Panc1 (cell line): ENCODE data around the gene LRRC45. TPM values are rescaled to one million over a fixed set of nuclear protein-coding genes. Genes with fewer than 3 reads are reported as not detected.

Experiments
- ATAC-seq: fragments of 200-7000 bp; cut with Tn5 transposase; 2 replicates; pipeline ENCODE4 v1.9.1; 2020; ENCODE audit warnings: mild to moderate bottlenecking, moderate library complexity
- BruUV-seq: library from RNA; stranded (reverse); fragments of 400-500 nt; replicated peaks from 2 replicates; lab custom pipeline; 2021; lab: Mats Ljungman, UMichigan
- CTCF ChIA-PET: fragments of 300-600 bp; sonication (Branson Sonifier 250); formaldehyde crosslinking; loops from one replicate; lab custom pipeline; 2022; ENCODE audit warnings: antibody characterized with exemption; lab: Charles Lee
- POLR2A ChIA-PET: fragments of 300-600 bp; sonication (Branson Sonifier 250); formaldehyde crosslinking; loops from one replicate; lab custom pipeline; 2022; ENCODE audit warnings: antibody characterized with exemption; lab: Charles Lee
- DNase-seq: peaks from one replicate; pipeline ENCODE4 v3.0.0-alpha.2; 2010; ENCODE audit warnings: low read depth, low spot score
- H3K27ac ChIP-seq: 2 replicates; pipeline ENCODE4 v1.5.1; 2011; ENCODE audit warnings: mild to moderate bottlenecking, low read length, inconsistent platforms
- H3K27me3 ChIP-seq: fragments of 200-500 bp; sonication (Bioruptor generic); 2 replicates; pipeline ENCODE4 v1.6.0; 2014; ENCODE audit warnings: low read length, inconsistent platforms; ENCODE audit not compliant: control insufficient read depth, insufficient read depth
- H3K36me3 ChIP-seq: fragments of 200-500 bp; sonication (Bioruptor generic); 2 replicates; pipeline ENCODE4 v1.5.1; 2014; ENCODE audit warnings: inconsistent platforms, mild to moderate bottlenecking, low read length, moderate library complexity; ENCODE audit not compliant: control insufficient read depth, insufficient read depth
- H3K4me1 ChIP-seq: 2 replicates; pipeline ENCODE4 v1.5.1; 2011; ENCODE audit warnings: inconsistent platforms, mild to moderate bottlenecking, low read length, moderate library complexity; ENCODE audit not compliant: control insufficient read depth, insufficient read depth
- H3K4me3 ChIP-seq, 2 experiments: 2 replicates each; pipeline ENCODE4 v1.5.1; 2011 to 2012; ENCODE audit warnings: low read depth in 2 of 2, low read length in 2 of 2, mild to moderate bottlenecking in 2 of 2, inconsistent platforms in 1 of 2, moderate library complexity in 1 of 2
- H3K9me3 ChIP-seq: fragments of 200-500 bp; sonication (Bioruptor generic); 2 replicates; pipeline ENCODE4 v1.5.1; 2014; ENCODE audit warnings: low read depth, mild to moderate bottlenecking, inconsistent platforms, low read length, moderate library complexity; ENCODE audit not compliant: control insufficient read depth, insufficient read depth
- POLR2AphosphoS5 ChIP-seq: IDR thresholded peaks from 2 replicates; pipeline ENCODE4 v1.6.1; 2012; ENCODE audit warnings: mild to moderate bottlenecking, low read depth, low read length, moderate library complexity
- SIN3A ChIP-seq: IDR thresholded peaks from 2 replicates; pipeline ENCODE4 v1.6.1; 2012; ENCODE audit warnings: low read depth, mild to moderate bottlenecking, low read length, moderate library complexity, borderline replicate concordance; ENCODE audit not compliant: insufficient read depth
- TCF7L2 ChIP-seq: IDR thresholded peaks from 2 replicates; pipeline ENCODE4 v1.6.1; 2011; ENCODE audit warnings: mild to moderate bottlenecking, low read depth, low read length, inconsistent platforms
- in situ Hi-C: cut with HindIII; loops from 2 replicates; pipeline ENCODE4 v1.10.0; 2016; ENCODE audit warnings: low sequenced_read_pairs, low pct_unique_long_range_greater_than_20kb
- intact Hi-C: fragments of 100-400 bp; cut with micrococcal nuclease; formaldehyde crosslinking; loops from one replicate; pipeline ENCODE4 v1.10.0; 2022; ENCODE audit not compliant: unreplicated experiment
- total RNA-seq: library from RNA; stranded (reverse); gene quantifications from one replicate; pipeline ENCODE4 v1.2.1, GENCODE V29; 2021; ENCODE audit not compliant: unreplicated experiment
- TF ChIP-seq, protein P1 (sequence below): fragments of 450-650 bp; IDR thresholded peaks from 2 replicates; pipeline ENCODE4 v1.5.1; 2017; ENCODE audit warnings: mild to moderate bottlenecking
- TF ChIP-seq, protein P2 (sequence below), 2 experiments: IDR thresholded peaks; 2 replicates each; pipeline ENCODE4 v1.6.1; 2011 to 2012; ENCODE audit warnings: low read depth in 2 of 2, control low read depth in 1 of 2, low read length in 1 of 2, mild to moderate bottlenecking in 1 of 2, moderate library complexity in 1 of 2; ENCODE audit not compliant: insufficient read depth in 1 of 2

Gene LRRC45
- total RNA-seq, 1 experiment from 2014 or later: 29.9 TPM

GRCh38 chr17:82018989-82019689 is 4.0 kb upstream of the LRRC45 start:
- Histone ChIP-seq H3K4me1 (peaks cover 35% of the 10 kb centered on the region), H3K9me3 (no peaks in the 10 kb centered on the region), H3K36me3 (no peaks in the 10 kb centered on the region; the same call in 1 of the 2 replicates), H3K4me3 (no peak overlapping the region), H3K27ac (0 out of 2 replicates have a peak overlapping the region, but pooled peaks have one; percentile 23), H3K27me3 (no peaks in the 10 kb centered on the region)
- POLR2A ChIA-PET: interaction anchor here (0.5 to 0.7 kb wide), 3 partner anchors 17 to 149 kb away, joined by 3 to 4 read pairs (median 3); no protein-coding TSS in a partner anchor
- no peak for TF ChIP-seq TCF7L2
- TF ChIP-seq, protein P1, sequence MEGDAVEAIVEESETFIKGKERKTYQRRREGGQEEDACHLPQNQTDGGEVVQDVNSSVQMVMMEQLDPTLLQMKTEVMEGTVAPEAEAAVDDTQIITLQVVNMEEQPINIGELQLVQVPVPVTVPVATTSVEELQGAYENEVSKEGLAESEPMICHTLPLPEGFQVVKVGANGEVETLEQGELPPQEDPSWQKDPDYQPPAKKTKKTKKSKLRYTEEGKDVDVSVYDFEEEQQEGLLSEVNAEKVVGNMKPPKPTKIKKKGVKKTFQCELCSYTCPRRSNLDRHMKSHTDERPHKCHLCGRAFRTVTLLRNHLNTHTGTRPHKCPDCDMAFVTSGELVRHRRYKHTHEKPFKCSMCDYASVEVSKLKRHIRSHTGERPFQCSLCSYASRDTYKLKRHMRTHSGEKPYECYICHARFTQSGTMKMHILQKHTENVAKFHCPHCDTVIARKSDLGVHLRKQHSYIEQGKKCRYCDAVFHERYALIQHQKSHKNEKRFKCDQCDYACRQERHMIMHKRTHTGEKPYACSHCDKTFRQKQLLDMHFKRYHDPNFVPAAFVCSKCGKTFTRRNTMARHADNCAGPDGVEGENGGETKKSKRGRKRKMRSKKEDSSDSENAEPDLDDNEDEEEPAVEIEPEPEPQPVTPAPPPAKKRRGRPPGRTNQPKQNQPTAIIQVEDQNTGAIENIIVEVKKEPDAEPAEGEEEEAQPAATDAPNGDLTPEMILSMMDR: no peak
- no peak for TF ChIP-seq SIN3A
- TF ChIP-seq POLR2AphosphoS5: no peak
- TF ChIP-seq, protein P2, sequence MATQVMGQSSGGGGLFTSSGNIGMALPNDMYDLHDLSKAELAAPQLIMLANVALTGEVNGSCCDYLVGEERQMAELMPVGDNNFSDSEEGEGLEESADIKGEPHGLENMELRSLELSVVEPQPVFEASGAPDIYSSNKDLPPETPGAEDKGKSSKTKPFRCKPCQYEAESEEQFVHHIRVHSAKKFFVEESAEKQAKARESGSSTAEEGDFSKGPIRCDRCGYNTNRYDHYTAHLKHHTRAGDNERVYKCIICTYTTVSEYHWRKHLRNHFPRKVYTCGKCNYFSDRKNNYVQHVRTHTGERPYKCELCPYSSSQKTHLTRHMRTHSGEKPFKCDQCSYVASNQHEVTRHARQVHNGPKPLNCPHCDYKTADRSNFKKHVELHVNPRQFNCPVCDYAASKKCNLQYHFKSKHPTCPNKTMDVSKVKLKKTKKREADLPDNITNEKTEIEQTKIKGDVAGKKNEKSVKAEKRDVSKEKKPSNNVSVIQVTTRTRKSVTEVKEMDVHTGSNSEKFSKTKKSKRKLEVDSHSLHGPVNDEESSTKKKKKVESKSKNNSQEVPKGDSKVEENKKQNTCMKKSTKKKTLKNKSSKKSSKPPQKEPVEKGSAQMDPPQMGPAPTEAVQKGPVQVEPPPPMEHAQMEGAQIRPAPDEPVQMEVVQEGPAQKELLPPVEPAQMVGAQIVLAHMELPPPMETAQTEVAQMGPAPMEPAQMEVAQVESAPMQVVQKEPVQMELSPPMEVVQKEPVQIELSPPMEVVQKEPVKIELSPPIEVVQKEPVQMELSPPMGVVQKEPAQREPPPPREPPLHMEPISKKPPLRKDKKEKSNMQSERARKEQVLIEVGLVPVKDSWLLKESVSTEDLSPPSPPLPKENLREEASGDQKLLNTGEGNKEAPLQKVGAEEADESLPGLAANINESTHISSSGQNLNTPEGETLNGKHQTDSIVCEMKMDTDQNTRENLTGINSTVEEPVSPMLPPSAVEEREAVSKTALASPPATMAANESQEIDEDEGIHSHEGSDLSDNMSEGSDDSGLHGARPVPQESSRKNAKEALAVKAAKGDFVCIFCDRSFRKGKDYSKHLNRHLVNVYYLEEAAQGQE (IDR thresholded peaks at IDR 0.05; ENCODE audit: insufficient read depth in 1 of 2, low read depth in 2 of 2, low read length in 1 of 2): no peak
- intact Hi-C loops: no loop called here
- DNase-seq: no peak
- no TSS peak for BruUV-seq
- in situ Hi-C loops: no loop called here
- no peak for ATAC-seq
- CTCF ChIA-PET: interaction anchor here (0.5 to 5.3 kb wide), 4 partner anchors 19 to 58 kb away, joined by 3 to 37 read pairs (median 4); partner anchors contain the start of genes DCXR and NOTUM

- H3K4me1 ChIP-seq: peaks cover 38% of the 10 kb centered on the region
- H3K4me3 ChIP-seq: no peak overlapping the region
- ChIA-PET POLR2A (interaction anchor here (0.5 to 0.7 kb wide), 2 partner anchors 35 to 150 kb away, joined by 3 to 4 read pairs; no protein-coding TSS in a partner anchor), CTCF (interaction anchor here (0.5 to 5.3 kb wide), 7 partner anchors 18 to 123 kb away, joined by 3 to 37 read pairs (median 5); partner anchors contain the start of genes DCXR and NOTUM)
- TF ChIP-seq, protein P1: peak; percentile 98
- TF ChIP-seq TCF7L2: no peak
- no TSS peak for BruUV-seq
- in situ Hi-C loops: no loop called here
- DNase-seq (no peak), ATAC-seq (no peak)
- no peaks in the 10 kb centered on the region for H3K9me3 ChIP-seq
- no peaks in the 10 kb centered on the region; the same call in 1 of the 2 replicates for H3K36me3 ChIP-seq
- no peaks in the 10 kb centered on the region for H3K27me3 ChIP-seq
- H3K27ac ChIP-seq: no peak overlapping the region
- intact Hi-C loops: loop anchor here (2.0 to 10.0 kb wide), 2 partner anchors 57 to 155 kb away; partner anchors contain the start of gene P4HB
Observed at GRCh38 chr17:82019690-82020571, 3.2 kb upstream of the LRRC45 start.
